HUES48 (cell line): ENCODE measurements around the gene ZC3HAV1.
A peak's percentile ranks its signal among the peaks of the same experiment; 100 is the strongest.
"Not testable (repeated sequence)": the region's sequence is repeated elsewhere in the genome, so short reads cannot be mapped to it uniquely, and the experiment has no call there.

ENCODE experiments used
- H3K27ac ChIP-seq: one replicate; pipeline ENCODE4 v1.7.0; 2013; ENCODE audit warnings: low read depth, low read length, inconsistent platforms
- H3K27me3 ChIP-seq: 2 replicates; pipeline ENCODE4 v1.6.1; 2013; ENCODE audit warnings: mild to moderate bottlenecking, low read length; ENCODE audit not compliant: control insufficient read depth, insufficient read depth
- H3K36me3 ChIP-seq: 2 replicates; pipeline ENCODE4 v1.6.1; 2013; ENCODE audit warnings: low read length; ENCODE audit not compliant: control insufficient read depth, insufficient read depth
- H3K4me1 ChIP-seq: 2 replicates; pipeline ENCODE4 v1.6.1; 2013; ENCODE audit warnings: mild to moderate bottlenecking, low read length; ENCODE audit not compliant: control insufficient read depth, insufficient read depth
- H3K4me3 ChIP-seq: 2 replicates; pipeline ENCODE4 v1.5.1; 2013; ENCODE audit warnings: mild to moderate bottlenecking, low read depth, low read length
- H3K9ac ChIP-seq: 2 replicates; pipeline ENCODE4 v1.6.1; 2013; ENCODE audit warnings: mild to moderate bottlenecking, low read depth, low read length, moderate library complexity
- H3K9me3 ChIP-seq: 2 replicates; pipeline ENCODE4 v1.6.1; 2013; ENCODE audit warnings: low read length; ENCODE audit not compliant: control insufficient read depth, insufficient read depth

ZC3HAV1 gene

DNA sequence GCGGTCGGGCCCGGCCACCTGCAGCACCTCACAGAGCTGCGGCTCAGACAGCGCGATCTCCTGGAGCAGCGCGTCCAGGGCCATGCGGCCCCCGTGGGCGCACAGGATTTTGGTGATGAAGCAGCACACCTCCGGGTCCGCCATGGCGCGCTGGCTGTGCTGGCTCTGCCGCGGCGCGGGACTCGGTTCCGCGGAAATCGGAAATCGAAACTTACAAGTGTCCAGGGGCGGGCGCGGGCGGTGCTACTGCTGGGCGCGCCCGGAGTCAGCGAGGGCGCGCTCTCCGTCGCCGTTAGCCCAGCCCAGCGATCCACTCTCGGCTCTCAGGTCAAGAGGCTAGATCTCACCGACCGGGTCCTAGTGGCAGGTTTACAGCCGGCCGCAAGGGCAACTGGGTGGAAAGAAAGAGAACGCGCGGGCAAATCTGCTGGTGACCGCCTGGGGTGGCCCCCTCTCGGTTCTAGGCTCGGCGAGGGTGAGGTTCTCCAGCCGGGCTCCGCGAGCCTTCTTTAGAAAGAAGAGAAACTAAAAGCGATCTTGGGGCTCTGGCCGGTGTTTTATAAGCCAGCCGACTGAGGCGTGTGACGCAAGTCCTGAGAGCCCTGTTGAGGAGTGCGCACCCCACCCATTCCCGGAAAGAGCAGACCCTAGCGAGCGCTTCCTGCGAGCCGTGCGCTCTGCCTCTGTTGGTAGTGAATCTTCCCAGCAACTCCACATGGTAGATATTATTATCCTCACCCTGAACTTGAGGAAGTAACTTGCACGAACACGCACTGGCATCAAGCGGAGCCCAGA is at the start of gene ZC3HAV1:
Gene ZC3HAV1, minus strand, starts transcription at position 533 of the 795 bp plus-strand sequence. Its CDS starts 389 bp downstream, at position 144.
- H3K9ac ChIP-seq: peak within 1 kb of the TSS; percentile 73
- H3K9me3 ChIP-seq: no peaks in the 10 kb centered on the region
- H3K4me1 ChIP-seq: peaks cover 5% of the 10 kb centered on the region
- H3K27me3 ChIP-seq: peaks cover 10% of the 10 kb centered on the region
- H3K4me3 ChIP-seq: peak within 1 kb of the TSS; percentile 92
- peak within 1 kb of the TSS; percentile 70 for H3K27ac ChIP-seq
- H3K36me3 ChIP-seq: no peaks in the 10 kb centered on the region

DNA sequence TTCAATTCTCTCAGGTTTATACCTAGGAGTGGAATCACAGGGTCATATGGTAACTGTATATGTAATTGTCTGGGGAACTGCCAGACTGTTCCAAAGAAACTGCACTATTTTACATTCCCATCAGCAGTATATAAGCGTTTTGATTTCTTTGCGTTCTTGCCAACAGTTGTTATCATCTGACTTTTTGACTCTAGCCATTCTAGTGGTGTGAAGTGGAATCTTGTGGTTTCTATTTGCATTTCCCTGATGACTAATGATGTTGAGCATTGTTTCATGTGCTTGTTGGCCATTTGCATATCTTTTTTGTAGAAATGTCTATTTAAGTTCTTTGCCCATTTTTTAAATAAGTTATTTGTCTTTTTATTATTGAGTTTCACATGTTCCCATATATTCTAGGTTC is 44.3 kb upstream of the ZC3HAV1 start:
- Histone ChIP-seq H3K9me3 (no peaks in the 10 kb centered on the region), H3K4me3 (no peak overlapping the region), H3K36me3 (no peaks in the 10 kb centered on the region), H3K4me1 (peaks cover 4% of the 10 kb centered on the region), H3K9ac (no peak overlapping the region), H3K27me3 (no peaks in the 10 kb centered on the region), H3K27ac (peak overlapping the region; percentile 47)

DNA sequence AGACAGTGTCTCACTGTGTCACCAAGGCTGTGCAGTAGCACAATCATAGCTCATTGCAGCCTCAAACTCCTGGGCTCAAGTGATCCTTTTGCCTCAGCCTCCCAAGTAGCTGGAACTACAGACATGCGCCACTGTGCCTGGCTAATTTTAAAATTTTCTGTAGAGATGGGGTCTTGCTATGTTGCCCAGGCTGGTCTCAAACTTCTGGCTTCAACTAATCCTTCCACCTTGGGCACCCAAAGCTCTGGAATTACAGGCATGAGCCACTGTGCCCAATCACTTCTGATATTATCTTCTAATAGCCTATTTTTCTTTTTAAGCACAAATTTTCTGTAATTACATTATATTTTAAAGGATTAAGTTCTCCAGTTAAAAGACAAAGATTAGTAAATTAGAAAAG is 42.6 kb upstream of the ZC3HAV1 start:
- Histone ChIP-seq H3K27me3 (no peaks in the 10 kb centered on the region), H3K27ac (no peak overlapping the region), H3K4me3 (no peak overlapping the region), H3K9ac (no peak overlapping the region), H3K4me1 (peaks cover 4% of the 10 kb centered on the region), H3K9me3 (no peaks in the 10 kb centered on the region), H3K36me3 (0 out of 2 replicates have a peak, but pooled peaks cover 3% of the 10 kb centered on the region)

DNA sequence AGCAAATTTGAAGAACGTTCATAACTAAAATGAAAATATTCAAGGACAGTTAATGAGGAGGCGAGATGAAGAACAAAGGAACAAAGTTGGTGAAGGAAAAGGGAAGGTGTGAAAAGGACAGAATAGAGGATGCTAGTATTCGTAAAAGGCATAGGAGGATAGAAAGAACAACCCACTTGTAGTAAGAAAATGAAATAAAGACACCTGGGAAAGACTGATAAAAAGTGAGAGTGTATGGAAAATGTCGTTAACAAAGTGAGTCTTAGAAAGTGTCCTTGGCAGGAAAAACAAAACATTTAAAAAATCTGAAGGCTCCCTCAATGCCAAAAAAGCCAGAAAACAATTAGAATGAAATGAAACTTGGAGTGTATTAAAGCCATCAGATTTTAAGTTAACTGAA is 29.6 kb upstream of the ZC3HAV1 start:
- Histone ChIP-seq H3K9me3 (no peaks in the 10 kb centered on the region), H3K27me3 (no peaks in the 10 kb centered on the region), H3K36me3 (no peaks in the 10 kb centered on the region), H3K9ac (no peak overlapping the region), H3K4me3 (no peak overlapping the region), H3K27ac (no peak overlapping the region), H3K4me1 (no peaks in the 10 kb centered on the region)

DNA sequence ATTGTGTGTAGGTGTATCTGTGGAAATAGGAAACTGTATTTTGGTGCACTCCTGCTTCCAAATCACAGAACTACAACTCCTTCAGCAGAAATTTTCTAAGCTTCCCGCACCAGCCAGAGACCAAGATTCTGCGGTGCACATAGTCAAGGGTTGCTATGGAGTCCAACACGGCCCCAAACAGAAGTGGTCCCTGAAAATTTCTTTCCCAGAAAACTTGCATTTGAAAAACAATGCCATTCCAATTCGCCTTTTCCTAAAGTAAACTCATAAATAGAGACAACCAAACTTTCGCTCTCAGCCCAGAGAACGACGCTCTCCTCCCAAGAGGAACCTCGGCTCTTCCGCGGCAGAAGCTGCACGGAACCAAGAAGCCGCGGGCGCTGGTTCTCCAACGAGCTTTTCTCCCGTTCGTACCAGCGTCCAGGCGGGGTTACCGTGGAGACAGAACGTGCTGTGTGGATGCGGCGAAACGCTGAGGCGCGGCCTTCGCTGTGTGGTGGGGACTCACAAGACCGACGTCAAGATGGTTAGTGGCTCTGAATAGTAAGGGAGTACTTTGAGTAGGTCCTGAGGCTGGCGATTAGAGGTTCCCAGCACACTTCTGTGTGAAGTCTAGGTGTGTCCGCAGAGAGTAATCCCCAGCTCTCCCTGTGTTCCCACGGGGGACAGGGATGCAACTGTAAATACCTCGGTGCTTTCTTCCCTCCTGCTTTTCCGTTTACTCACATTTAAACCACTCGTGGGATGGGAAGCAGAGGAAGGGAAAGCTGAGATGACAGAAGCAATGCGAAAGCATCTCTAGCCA is 24.0 kb upstream of the ZC3HAV1 start:
- Histone ChIP-seq H3K27me3 (no peaks in the 10 kb centered on the region; the same call in 1 of the 2 replicates), H3K27ac (no peak overlapping the region), H3K4me3 (peak overlapping the region; percentile 93), H3K4me1 (peaks cover 14% of the 10 kb centered on the region), H3K9me3 (no peaks in the 10 kb centered on the region), H3K36me3 (no peaks in the 10 kb centered on the region), H3K9ac (peak overlapping the region; percentile 49; the same call in 1 of the 2 replicates)

DNA sequence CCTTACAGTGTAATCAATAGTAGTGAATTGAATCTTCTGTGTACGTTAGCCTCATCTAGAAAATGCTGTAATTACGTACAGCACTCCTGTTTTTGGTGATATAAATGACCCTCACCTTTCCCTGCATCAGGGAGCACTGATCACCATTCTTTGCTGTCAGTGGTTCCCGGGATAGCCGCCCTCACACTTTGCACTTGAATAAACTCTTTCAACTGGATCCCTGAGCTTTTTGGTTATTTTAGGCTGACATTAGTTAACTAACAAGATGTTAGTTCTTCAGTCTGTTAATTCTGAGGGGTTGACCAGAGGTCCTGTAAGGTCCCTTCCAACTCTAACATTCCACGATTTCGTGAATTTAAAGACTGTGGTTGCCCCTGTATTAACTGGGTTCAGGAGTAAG is 23.4 kb upstream of the ZC3HAV1 start:
- no peaks in the 10 kb centered on the region; the same call in 1 of the 2 replicates for H3K27me3 ChIP-seq
- H3K4me3 ChIP-seq: peak overlapping the region; percentile 93
- H3K9me3 ChIP-seq: no peaks in the 10 kb centered on the region
- no peak overlapping the region for H3K27ac ChIP-seq
- H3K36me3 ChIP-seq: no peaks in the 10 kb centered on the region
- H3K4me1 ChIP-seq: peaks cover 14% of the 10 kb centered on the region
- no peak overlapping the region for H3K9ac ChIP-seq

DNA sequence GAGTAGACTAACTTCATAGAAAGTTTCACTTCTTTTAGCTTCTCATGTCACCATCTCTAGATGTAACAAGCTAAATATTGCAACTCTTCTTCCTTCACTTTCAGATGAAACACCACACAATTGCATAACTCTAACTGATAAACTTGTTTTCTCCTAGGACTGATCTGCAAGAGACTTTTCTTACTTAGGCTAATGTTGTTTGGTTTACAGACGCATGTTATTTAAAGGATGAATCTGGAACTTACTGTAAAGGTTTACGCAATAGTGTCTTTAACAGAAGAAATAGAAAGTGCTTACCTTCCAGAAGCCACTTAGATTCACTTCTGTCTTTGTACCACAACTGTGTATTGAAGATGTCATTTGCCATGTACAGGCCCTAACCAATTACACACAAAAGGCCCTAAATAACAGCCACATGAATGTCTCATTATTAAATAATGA is 22.1 kb upstream of the ZC3HAV1 start:
- H3K27ac ChIP-seq: no peak overlapping the region
- no peaks in the 10 kb centered on the region for H3K9me3 ChIP-seq
- H3K9ac ChIP-seq: no peak overlapping the region
- H3K4me3 ChIP-seq: no peak overlapping the region
- H3K4me1 ChIP-seq: peaks cover 14% of the 10 kb centered on the region
- H3K27me3 ChIP-seq: no peaks in the 10 kb centered on the region; the same call in 1 of the 2 replicates
- no peaks in the 10 kb centered on the region for H3K36me3 ChIP-seq

DNA sequence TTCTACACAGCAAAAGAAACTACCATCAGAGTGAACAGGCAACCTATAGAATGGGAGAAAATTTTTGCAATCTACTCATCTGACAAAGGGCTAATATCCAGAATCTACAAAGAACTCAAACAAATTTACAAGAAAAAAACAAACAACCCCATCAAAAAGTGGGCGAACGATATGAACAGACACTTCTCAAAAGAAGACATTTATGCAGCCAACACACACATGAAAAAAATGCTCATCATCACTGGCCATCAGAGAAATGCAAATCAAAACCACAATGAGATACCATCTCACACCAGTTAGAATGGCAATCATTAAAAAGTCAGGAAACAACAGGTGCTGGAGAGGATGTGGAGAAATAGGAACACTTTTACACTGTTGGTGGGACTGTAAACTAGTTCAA is 20.3 kb upstream of the ZC3HAV1 start:
- H3K9ac ChIP-seq, H3K36me3 ChIP-seq, H3K27me3 ChIP-seq, H3K9me3 ChIP-seq, H3K4me3 ChIP-seq, H3K27ac ChIP-seq: not testable (repeated sequence)
- H3K4me1 ChIP-seq: peaks cover 14% of the 10 kb centered on the region

DNA sequence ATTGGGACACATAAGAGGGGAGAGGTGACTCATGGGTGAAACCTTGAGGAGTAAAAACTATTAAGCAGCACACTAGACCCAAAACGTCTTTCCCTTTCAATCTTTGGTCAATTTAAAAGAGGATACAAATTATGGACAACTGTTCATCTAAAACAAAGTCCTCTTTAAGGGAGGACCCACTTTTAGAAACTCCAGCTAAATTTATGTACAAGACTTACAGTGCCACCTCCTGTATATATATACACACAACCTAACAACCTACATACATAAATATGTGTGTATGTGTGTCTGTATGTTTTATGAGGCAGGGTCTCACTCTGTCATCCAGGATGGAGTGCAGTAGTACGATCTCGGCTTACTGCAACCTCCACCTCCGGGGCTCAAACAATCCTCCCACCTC is 18.1 kb upstream of the ZC3HAV1 start:
- H3K4me1 ChIP-seq: peaks cover 5% of the 10 kb centered on the region
- no peaks in the 10 kb centered on the region for H3K27me3 ChIP-seq
- no peaks in the 10 kb centered on the region for H3K9me3 ChIP-seq
- no peak overlapping the region for H3K9ac ChIP-seq
- no peak overlapping the region for H3K4me3 ChIP-seq
- no peaks in the 10 kb centered on the region for H3K36me3 ChIP-seq
- no peak overlapping the region for H3K27ac ChIP-seq

DNA sequence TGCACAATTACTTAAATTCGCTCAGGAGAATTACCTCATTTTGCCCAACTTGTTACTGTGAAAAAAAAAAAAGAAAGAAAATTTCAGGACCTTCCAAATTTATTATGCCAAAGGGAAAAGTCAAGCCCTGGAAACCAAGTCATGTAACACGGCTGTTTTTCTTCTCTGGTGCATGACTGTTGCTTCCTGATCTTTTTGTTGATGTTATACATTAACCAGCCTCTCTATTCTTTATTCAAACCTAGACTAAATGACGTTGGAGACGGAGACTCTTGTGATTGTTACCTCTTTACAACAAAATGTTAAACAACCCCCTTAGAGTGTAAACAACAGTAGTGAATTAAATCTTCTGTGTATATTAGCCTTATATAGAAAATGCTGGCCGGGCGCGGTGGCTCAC is 16.1 kb upstream of the ZC3HAV1 start:
- Histone ChIP-seq H3K36me3 (no peaks in the 10 kb centered on the region), H3K4me1 (no peaks in the 10 kb centered on the region), H3K9me3 (no peaks in the 10 kb centered on the region), H3K27ac (no peak overlapping the region), H3K27me3 (no peaks in the 10 kb centered on the region), H3K9ac (no peak overlapping the region), H3K4me3 (no peak overlapping the region)

DNA sequence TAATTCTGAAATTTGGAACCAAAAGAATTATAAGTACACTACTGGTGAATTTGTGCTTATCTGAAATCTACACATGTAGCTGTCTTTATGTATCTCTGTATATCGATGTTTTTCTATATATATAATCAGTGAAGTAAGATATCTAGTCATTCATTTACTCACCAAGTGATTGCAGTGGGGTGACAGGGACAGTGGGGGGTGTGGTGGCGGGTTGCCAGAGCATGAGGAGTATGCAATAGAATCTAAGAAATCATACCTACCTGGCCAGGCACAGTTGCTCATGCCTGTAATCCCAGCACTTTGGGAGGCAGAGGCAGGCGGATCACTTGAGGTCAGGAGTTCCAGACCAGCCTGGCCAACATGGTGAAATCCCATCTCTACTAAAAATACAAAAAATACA is 15.5 kb upstream of the ZC3HAV1 start:
- H3K36me3 ChIP-seq, H3K9me3 ChIP-seq, H3K4me3 ChIP-seq, H3K9ac ChIP-seq, H3K27ac ChIP-seq, H3K27me3 ChIP-seq, H3K4me1 ChIP-seq: not testable (repeated sequence)
